Measurements from ENCODE around the gene ASXL2.

Gene ASXL2

GRCh38 chr2:25794544-25795276 is 83.6 kb downstream of the ASXL2 start:
- no peak for DNase-seq

GRCh38 chr2:25790074-25790790 is 88.1 kb downstream of the ASXL2 start:
- no peak for DNase-seq

GRCh38 chr2:25788457-25788856 is 89.8 kb downstream of the ASXL2 start:
- DNase-seq = no peak

GRCh38 chr2:25787020-25787419 is 91.3 kb downstream of the ASXL2 start:
- no peak for DNase-seq

GRCh38 chr2:25784404-25784803 is 93.9 kb downstream of the ASXL2 start:
- DNase-seq = no peak

GRCh38 chr2:25777077-25777476 is 101.2 kb downstream of the ASXL2 start:
- DNase-seq = no peak

GRCh38 chr2:25772078-25772477 is 106.2 kb downstream of the ASXL2 start:
- DNase-seq = no peak

GRCh38 chr2:25763575-25763974 is 114.7 kb downstream of the ASXL2 start:
- DNase-seq = no peak

GRCh38 chr2:25760297-25760696 is 118.0 kb downstream of the ASXL2 start:
- no peak for DNase-seq

GRCh38 chr2:25758348-25758747 is 119.9 kb downstream of the ASXL2 start:
- DNase-seq = no peak

GRCh38 chr2:25757906-25758305 is 120.4 kb downstream of the ASXL2 start:
- no peak for DNase-seq

- no peak for DNase-seq
These were observed 121.8 kb downstream of the ASXL2 start for GRCh38 chr2:25756536-25756935.

GRCh38 chr2:25749676-25750075 is 128.6 kb downstream of the ASXL2 start:
- no peak for DNase-seq

- no peak for DNase-seq
These were observed 134.2 kb downstream of the ASXL2 start for GRCh38 chr2:25744055-25744454.

- DNase-seq = no peak
These were observed 135.0 kb downstream of the ASXL2 start for GRCh38 chr2:25743132-25743830.

GRCh38 chr2:25742501-25742900 is 135.8 kb downstream of the ASXL2 start:
- DNase-seq = no peak

GRCh38 chr2:25740810-25741381 is 137.4 kb downstream of the ASXL2 start:
- DNase-seq = no peak

- no peak for DNase-seq
These were observed 139.6 kb downstream of the ASXL2 start for GRCh38 chr2:25738383-25739343.

GRCh38 chr2:25736899-25737515 is 141.3 kb downstream of the ASXL2 start:
- DNase-seq = no peak

- DNase-seq = no peak
These were observed 142.5 kb downstream of the ASXL2 start for GRCh38 chr2:25735835-25736234.

- no peak for DNase-seq
These were observed 149.7 kb downstream of the ASXL2 start for GRCh38 chr2:25728559-25728958.

GRCh38 chr2:25726522-25726921 is 151.8 kb downstream of the ASXL2 start:
- DNase-seq = no peak
